Measurements from ENCODE around the gene COL5A1.
A peak's percentile ranks its signal among the peaks of the same experiment; 100 is the strongest.

Gene COL5A1

DNA sequence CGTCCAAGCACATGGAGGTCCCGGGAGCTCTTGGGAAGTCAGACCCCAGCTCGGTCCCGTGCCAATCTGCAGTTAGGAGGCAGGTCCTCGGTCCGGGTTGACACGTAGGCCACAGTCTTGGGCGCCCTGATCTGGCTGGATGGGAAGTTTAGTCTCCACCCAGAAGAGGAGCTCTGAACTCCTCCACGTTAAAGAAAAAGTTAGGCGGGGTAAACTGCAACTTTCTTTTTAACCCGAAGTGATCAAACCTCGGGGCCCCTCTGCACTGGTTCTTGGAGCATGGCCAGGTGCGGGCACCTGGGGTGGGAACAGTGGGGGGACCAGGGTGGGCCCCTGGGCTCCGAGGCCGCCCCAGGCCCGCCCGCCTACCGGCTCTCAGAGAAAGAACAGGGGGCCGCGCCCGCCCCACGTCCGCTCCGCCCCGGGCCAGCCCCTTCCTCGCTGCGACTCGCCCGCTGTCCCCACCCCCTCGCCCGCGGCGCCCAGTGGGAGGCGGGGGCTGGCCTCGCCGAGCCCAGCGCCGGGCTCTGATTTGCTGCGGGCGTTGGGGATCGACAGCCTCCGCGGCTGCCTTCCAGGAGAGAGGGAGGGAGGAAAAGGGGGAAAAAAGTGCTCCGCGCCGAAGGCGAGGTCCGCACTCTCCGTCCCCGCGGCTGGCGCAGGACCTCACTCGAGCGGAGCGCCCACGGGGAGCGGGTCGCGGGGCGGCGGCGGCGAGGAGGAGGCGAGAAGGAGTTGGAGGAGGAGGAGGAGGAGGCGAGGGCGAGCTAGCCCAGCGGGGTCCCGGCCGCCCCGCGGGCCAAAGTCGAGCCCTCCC lies at the start of gene COL5A1:
Gene COL5A1, plus strand, starts transcription at position 631 of the 817 bp plus-strand sequence. CDS start 385 bp downstream, outside the sequence.
- Mint-ChIP-seq H3K4me1 (ENCODE audit: low read depth) (peaks cover 4% of the 10 kb centered on the region), H3K4me3 (peak within 1 kb of the TSS; percentile 67), H3K27me3 (peaks cover 7% of the 10 kb centered on the region), H3K27ac (no peak within 1 kb of the TSS), H3K9me3 (ENCODE audit: low read depth) (no peaks in the 10 kb centered on the region), H3K36me3 (no peaks in the 10 kb centered on the region)

DNA sequence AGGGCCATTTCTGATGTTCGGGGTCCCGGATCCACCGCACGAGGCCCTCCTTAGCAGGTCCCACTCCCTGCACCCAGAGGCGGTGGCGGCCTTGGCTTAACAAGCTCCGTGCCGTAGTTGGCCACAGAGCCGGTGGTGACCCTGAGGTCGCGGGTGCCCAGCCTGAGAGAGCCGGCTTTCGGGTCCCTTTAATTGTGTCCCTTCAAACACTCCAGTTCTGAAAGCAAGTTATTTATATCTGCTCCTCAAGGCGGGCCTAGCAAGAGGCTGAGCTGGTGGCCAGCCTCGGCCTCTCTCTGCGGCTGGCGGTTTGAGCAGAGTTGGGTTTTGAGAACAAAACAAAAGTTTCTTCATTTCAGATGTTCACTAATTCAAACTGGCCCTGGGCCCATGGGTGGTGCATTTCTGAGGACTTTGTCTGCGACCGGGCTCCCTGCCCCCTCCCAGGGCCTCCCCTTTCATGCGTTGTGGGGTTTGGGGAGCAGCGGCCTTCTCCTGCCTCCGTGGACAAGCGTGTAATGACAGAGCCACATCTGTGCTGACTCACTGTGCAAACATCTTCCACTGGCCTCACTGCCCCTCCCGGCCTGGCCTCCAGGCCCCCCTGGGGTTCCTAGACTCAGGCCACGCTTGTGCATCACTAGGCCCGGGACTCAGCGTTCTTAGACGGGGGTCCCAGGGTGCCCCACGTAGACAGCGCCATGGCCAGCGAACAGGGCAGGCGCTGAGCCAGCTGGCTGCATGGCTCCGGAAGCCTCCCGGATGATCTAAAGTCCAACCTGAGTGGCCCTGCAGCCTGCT lies 49.4 kb upstream of the COL5A1 start:
- H3K27ac Mint-ChIP-seq = no peak overlapping the region
- no peak overlapping the region for H3K4me3 Mint-ChIP-seq
- H3K4me1 Mint-ChIP-seq (ENCODE audit: low read depth) = no peaks in the 10 kb centered on the region
- no peaks in the 10 kb centered on the region for H3K9me3 Mint-ChIP-seq (ENCODE audit: low read depth)
- H3K36me3 Mint-ChIP-seq = no peaks in the 10 kb centered on the region
- peaks cover 1% of the 10 kb centered on the region for H3K27me3 Mint-ChIP-seq

DNA sequence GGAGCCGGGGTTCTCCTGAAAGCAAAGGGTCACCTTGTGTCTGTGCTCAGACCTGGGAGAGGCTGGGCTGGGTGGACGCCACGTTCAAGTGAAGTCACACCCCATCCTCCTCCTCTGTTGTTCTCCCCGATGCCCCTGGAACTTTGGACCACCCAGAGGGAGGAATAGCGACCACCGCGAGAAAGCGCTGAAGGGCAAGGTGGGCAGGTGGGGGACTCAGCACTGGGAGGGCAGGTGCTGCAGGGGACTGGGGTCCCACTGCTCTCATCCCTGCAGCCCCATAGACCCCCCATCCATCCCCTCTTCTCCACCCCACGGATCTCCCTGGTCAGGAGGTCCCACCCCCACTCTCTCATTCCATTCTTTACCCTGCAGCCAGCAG lies 48.8 kb upstream of the COL5A1 start:
- Mint-ChIP-seq H3K9me3 (ENCODE audit: low read depth) (no peaks in the 10 kb centered on the region), H3K4me3 (no peak overlapping the region), H3K27me3 (peaks cover 1% of the 10 kb centered on the region), H3K27ac (no peak overlapping the region), H3K36me3 (no peaks in the 10 kb centered on the region), H3K4me1 (ENCODE audit: low read depth) (no peaks in the 10 kb centered on the region)

DNA sequence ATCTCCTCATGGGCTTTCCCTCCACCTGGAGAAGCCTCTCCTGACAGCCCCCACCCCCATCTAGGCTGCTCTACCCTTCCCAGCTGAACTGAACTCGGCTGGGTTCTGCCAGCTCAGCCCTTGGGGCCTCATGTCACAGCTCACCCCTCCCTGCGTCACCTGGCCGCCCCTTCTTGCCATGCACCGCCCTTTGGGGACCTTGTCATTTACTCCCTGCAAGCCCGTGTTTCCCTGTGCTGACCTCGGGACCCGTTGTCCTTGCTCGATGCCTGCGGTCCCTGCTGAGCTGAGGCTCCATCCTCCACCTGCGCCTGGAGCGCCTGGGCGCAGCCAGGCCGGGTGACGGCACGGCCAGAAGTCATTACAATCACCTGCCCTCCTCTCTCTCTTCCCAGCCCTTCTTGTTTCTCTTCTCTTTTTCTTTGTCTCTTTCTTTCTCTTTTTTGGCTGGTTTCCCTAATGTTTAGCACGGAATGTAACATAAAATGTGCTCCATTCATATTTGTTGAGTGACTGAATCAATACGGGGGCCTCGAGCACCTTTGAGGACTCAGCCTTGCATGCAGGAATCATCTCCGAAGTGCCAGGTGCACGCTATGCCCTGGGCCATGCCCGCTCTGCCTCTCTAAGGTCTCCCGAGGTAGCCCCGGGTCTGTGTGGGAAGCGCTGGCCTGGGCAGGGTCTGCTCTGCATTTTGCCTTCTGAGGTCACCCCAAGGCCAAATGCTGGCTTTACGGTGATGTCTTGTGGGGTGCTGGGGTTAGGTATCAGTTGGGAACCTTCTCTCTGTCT lies 48.1 kb upstream of the COL5A1 start:
- Mint-ChIP-seq H3K4me3 (no peak overlapping the region), H3K4me1 (ENCODE audit: low read depth) (no peaks in the 10 kb centered on the region), H3K27me3 (peaks cover 1% of the 10 kb centered on the region), H3K36me3 (no peaks in the 10 kb centered on the region), H3K27ac (no peak overlapping the region), H3K9me3 (ENCODE audit: low read depth) (no peaks in the 10 kb centered on the region)

DNA sequence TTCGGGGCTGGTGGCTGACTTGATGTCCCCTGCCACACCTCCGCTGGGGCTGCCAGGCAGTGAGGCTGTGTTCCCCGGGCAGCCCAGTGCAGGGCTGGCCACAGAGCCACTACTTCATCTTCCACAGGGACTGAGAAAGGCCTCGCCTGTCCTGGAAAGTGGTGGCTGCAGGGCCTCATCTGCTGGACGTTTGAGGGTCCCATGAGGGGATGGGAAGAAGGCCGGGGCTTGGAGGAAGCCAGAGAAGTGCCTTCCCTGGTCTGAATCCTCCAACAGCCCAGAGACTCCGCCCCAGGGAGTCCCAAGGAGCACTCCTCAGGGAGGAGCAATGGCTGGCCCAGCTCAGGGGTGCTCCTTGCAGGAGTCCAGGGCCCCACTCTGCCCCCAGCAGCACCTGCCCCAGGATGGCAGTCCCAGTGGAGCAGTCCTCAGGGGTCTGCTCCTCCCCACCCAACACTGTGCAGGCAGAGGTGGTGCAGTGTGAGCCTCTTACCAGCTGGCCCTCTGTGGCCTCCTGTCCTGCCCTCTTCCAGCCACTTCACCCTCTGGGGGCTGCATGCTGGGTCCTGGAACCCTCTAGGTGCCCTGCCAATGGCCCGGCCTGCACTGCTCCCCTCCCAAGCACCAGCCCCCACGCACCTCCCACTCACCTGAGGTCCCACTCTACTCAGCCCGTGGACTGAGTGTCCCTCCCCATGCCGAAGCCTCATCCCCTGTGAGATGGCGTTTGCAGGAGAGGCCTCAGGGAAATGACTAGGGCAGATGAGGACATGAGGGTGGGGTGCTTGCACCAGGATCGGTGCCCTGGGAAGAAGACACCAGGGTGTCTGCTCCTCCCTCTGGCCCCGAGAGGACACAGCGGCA lies 47.3 kb upstream of the COL5A1 start:
- H3K4me1 Mint-ChIP-seq (ENCODE audit: low read depth) = no peaks in the 10 kb centered on the region
- no peak overlapping the region for H3K27ac Mint-ChIP-seq
- no peak overlapping the region for H3K4me3 Mint-ChIP-seq
- H3K36me3 Mint-ChIP-seq = no peaks in the 10 kb centered on the region
- peaks cover 1% of the 10 kb centered on the region for H3K27me3 Mint-ChIP-seq
- H3K9me3 Mint-ChIP-seq (ENCODE audit: low read depth) = no peaks in the 10 kb centered on the region

DNA sequence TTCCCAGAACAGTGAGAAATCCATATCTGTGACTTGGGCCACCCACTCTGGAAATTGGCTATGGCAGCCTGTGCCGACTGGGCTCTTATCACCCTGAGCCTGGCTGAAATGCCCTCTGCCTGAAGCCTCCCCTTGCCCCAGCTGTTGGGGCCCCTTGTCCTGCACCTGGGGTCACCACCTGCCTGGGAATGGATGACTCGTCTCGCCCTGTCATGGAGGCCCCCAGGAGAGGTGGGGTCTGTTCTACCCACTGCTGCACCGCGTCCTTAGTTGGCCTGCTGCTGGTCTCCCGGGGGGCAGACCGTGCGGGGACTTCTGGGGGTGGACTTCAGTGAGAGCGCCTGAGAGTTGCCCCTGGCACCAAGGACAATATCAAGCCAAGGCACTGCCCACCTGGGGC lies 46.6 kb upstream of the COL5A1 start:
- no peak overlapping the region for H3K4me3 Mint-ChIP-seq

DNA sequence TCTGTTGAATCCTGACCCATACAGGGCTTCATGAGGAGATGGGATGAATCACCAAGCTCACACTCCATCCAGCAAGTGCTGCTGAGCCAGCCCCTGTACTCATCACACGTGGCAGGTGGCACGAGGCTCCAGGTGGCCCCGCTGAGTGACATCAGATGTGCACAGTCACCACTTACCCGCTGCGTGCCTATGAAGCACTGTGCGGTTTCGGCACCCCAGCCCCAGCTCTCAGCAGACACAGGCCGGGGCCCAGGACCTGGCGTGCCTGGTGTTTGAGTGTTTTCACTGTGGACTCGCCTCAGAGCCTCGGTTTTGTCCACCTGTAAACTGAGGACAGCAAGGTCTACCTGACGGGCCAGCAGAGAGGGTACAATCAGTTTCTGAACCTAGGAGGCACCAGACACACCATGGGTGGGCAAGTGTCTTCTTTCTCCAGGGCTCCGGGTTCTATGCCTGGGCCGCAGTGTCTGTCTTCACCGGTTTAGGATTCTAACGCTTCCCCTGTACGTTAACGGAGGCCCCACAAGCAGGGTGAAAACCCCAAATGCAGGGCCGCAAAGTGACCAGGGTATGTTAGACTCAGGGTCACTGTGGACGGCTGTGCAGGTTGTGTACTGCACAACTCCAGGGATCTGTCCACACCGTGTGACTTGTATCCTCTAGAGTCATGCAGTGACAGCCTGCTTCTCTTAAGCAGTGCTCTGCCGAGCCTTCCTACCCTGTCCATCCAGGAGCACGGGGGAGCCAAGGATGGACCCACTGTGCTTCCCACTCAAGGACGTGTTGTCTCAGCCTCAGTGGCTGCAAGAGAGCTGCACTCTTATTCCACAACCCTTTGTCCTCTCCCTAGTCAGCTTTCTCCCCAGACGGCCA lies 44.3 kb upstream of the COL5A1 start:
- Mint-ChIP-seq H3K36me3 (no peaks in the 10 kb centered on the region), H3K27me3 (no peaks in the 10 kb centered on the region), H3K4me1 (ENCODE audit: low read depth) (no peaks in the 10 kb centered on the region), H3K9me3 (ENCODE audit: low read depth) (no peaks in the 10 kb centered on the region), H3K27ac (no peak overlapping the region), H3K4me3 (no peak overlapping the region)

More for the DNA sequence above, 46.6 kb upstream of the COL5A1 start:
- Mint-ChIP-seq H3K4me1 (ENCODE audit: low read depth) (no peaks in the 10 kb centered on the region), H3K36me3 (no peaks in the 10 kb centered on the region), H3K9me3 (ENCODE audit: low read depth) (no peaks in the 10 kb centered on the region), H3K27me3 (peaks cover 1% of the 10 kb centered on the region), H3K27ac (no peak overlapping the region)

DNA sequence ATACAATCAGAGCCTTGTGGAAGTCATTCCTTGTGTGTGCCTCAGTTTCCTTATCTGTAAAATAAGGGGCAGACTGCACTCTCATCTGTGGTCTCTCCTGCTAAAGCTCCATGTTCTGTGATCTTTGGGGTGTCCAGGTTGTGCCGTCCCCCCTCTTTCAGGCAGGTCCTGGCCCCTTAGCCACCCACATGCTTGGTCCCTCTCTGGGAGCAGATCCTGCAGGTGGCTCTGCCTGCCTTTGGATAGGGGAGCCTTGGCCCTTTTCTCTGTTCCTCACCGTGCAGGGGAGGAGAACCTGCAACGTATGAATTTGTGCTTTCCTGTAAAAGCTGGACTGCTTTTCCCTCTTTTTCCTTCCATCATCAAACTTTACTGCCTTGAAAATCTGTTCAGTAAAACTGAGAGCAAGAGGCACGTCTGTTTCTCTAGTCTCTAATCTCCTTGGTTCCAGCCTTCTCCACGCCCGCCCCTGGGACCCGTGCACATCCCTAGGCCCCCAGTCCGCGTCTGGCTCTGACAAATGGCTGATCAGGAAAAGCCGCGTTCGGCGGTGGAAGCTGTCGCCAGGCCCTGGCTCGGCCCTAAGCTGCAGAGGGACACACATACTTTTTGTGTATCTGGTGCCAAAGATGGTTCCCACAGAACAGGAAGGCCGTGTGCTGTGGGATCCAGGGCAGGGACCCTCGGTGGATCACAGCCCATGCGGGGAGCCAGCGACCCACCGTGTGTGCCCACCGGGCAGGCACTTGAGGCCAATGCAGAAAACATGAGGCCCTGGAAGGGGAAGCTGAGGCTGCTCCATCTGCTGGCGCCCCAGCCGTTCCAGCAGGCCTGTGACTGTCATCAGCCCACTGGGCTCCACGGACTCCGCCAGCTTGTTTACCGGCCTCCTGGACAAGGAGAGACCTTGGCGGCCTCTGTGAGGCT lies 43.4 kb upstream of the COL5A1 start:
- no peaks in the 10 kb centered on the region for H3K27me3 Mint-ChIP-seq
- H3K9me3 Mint-ChIP-seq (ENCODE audit: low read depth) = no peaks in the 10 kb centered on the region
- no peaks in the 10 kb centered on the region for H3K4me1 Mint-ChIP-seq (ENCODE audit: low read depth)
- no peaks in the 10 kb centered on the region for H3K36me3 Mint-ChIP-seq
- no peak overlapping the region for H3K4me3 Mint-ChIP-seq
- no peak overlapping the region for H3K27ac Mint-ChIP-seq

DNA sequence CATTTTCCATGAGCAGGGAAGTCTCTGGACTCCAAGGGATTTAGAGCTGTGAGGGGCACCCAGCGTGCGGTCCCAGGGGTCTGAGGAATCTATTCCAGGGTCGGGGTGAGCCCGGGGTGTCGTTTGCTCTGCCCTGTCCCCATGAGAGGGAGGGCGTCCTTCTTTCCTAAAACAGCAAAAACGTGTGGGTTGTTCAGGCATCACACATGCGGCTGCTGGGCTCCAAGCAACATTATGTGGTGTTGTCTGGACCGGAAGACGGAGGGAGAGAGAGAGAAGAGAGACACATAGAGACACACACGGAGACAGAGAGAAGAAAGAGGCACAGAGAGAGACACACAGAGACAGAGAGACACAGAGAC lies 42.7 kb upstream of the COL5A1 start:
- Mint-ChIP-seq H3K27me3 (no peaks in the 10 kb centered on the region), H3K27ac (no peak overlapping the region), H3K4me3 (no peak overlapping the region), H3K4me1 (ENCODE audit: low read depth) (no peaks in the 10 kb centered on the region), H3K36me3 (no peaks in the 10 kb centered on the region), H3K9me3 (ENCODE audit: low read depth) (no peaks in the 10 kb centered on the region)

DNA sequence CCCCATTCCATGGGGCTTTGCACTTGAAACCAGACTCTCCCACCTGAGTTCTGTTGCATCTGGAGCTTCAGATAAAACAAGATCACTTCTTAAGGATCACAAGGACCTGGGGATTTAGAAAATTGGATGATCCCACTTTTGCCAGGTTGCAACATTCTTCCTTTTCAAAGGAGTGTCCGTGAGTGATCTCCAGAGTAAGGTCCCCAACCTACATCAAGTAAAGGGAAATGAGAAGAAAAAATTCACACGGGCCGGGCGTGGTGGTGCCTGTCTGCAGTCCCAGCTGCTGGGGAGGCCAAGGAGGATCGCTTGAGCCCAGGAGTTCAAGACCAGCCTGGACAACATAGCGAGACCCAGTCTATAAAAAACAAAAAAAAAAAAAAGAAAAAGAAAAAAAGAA lies 41.2 kb upstream of the COL5A1 start:
- H3K4me3 Mint-ChIP-seq = no peak overlapping the region
- no peaks in the 10 kb centered on the region for H3K27me3 Mint-ChIP-seq
- H3K9me3 Mint-ChIP-seq (ENCODE audit: low read depth) = no peaks in the 10 kb centered on the region
- no peaks in the 10 kb centered on the region for H3K4me1 Mint-ChIP-seq (ENCODE audit: low read depth)
- H3K27ac Mint-ChIP-seq = no peak overlapping the region
- H3K36me3 Mint-ChIP-seq = no peaks in the 10 kb centered on the region

DNA sequence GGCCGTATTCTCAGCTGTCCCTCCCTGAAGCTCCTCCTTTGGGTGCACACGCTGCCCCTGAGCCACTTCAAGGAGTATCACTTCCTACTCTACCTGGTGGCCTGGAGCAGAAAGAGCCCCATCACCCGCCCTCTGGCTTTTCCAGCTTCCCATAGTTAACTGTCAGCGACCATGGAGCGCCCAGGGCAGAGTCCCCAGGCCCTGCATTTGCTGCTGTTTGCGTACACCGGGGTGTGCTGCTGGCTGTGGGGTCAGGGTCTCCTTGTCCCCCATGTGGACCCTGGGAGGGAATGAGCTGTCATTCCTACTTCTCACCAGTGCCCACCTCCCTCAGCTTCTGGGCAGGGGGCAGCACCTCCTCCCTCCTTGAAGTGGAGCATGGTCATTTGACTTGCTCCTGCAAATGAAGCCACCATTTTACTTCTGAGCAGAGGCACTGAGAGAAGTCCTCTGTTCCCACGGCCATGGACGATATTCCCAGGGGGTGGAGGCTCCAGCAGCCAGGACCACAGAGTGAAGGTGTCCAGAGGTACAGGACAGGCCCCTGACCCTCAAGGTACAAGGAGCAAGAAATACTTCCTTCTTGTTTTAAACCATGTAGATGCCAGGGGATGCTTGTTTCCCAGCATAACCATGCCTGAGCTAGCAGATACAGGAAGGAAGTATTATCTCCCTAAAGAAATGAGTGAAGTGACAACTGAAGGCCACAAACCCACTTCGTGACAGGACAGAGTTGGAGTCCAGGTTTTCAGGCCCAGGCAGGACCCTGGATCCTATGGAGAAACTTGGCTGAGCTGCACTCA lies 40.6 kb upstream of the COL5A1 start:
- H3K36me3 Mint-ChIP-seq = no peaks in the 10 kb centered on the region
- no peaks in the 10 kb centered on the region for H3K9me3 Mint-ChIP-seq (ENCODE audit: low read depth)
- H3K27ac Mint-ChIP-seq = no peak overlapping the region
- H3K4me3 Mint-ChIP-seq = no peak overlapping the region
- H3K4me1 Mint-ChIP-seq (ENCODE audit: low read depth) = no peaks in the 10 kb centered on the region
- no peaks in the 10 kb centered on the region for H3K27me3 Mint-ChIP-seq

DNA sequence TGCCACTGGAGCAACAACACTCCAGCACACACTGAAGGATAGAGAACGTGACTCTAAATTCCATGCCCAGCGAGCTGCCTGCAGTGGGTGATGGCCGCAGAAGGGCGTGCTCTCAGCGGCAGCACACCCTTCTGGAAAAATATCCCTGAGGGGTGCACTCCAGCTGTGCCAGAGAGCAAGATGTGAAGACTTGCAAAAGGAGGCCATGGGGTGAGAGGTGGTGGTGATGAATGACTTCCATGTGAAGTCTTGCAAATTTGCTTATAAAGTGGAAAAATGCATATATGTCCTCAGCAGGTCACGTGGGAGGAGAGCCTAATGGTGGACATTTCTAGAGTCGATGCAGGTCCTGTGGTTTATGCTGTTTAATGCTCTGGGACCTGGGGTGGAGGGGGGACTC lies 39.8 kb upstream of the COL5A1 start:
- Mint-ChIP-seq H3K4me1 (ENCODE audit: low read depth) (no peaks in the 10 kb centered on the region), H3K4me3 (no peak overlapping the region), H3K27me3 (no peaks in the 10 kb centered on the region)

More for the DNA sequence above, 39.8 kb upstream of the COL5A1 start:
- Mint-ChIP-seq H3K9me3 (ENCODE audit: low read depth) (no peaks in the 10 kb centered on the region), H3K36me3 (no peaks in the 10 kb centered on the region), H3K27ac (no peak overlapping the region)

Data from activated naive CD8-positive, alpha-beta T cell (primary cell).